GM12892 (cell line): ENCODE data around the gene PCDHAC2.

Experiments
- DNase-seq: peaks from one replicate; pipeline ENCODE4 v3.0.0; 2011; ENCODE audit not compliant: insufficient read length
- FAIRE-seq: peaks from 2 replicates; lab custom pipeline; 2011; peaks lifted over from hg19 to GRCh38; lab: Jason Lieb, UNC
- POLR2A ChIP-seq: IDR thresholded peaks from 2 replicates; pipeline ENCODE4 v1.6.1; 2011; ENCODE audit warnings: low read depth, low read length, control low read depth
- POLR2AphosphoS5 ChIP-seq: IDR thresholded peaks from 2 replicates; pipeline ENCODE4 v1.6.1; 2011; ENCODE audit warnings: low read depth, low read length, control low read depth
- TAF1 ChIP-seq: IDR thresholded peaks from 2 replicates; pipeline ENCODE4 v1.6.1; 2011; ENCODE audit warnings: low read depth, mild to moderate bottlenecking, control low read depth, low read length, borderline replicate concordance

PCDHAC2 gene

DNA sequence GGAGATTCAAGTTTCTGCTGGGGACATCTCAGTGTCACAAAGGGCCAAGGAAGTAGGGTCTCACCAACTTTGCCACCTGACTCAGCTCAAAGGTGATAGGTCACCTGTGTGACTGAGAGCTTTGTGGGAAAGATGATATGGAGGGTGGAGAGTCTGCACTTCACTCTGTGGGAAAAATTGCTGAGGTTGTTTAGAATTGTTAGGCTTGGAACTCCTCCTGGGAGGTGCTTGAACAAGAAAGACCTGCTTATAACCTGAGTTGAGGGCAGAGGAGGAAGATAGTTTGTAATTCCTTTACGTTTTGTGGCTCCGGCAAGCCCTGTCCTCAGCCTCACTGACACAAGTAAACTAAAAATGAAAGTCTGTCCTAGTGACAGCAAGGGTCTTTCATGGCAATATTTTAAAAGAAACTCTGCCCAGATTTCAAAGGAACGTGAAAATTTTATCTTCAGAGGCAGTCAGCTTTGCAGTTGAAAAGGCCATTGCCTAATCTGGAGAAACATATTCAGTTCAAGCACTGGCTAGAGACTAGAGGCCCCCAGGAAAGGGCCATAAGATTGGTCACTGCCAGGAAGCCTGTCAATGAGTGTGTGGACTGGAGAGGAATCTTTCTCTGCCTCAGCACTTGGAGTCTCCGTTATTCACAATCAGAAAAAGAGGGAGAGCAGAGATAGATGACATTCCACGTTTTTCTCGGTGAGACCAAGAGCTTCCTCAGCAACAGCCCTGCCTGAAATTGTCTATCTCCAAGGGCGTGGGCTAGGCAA, 23.2 kb downstream of the PCDHAC2 start:
- FAIRE-seq (no peak), DNase-seq (no peak)
- TF ChIP-seq TAF1 = no peak
- TF ChIP-seq POLR2A = no peak
- no peak for TF ChIP-seq POLR2AphosphoS5

DNA sequence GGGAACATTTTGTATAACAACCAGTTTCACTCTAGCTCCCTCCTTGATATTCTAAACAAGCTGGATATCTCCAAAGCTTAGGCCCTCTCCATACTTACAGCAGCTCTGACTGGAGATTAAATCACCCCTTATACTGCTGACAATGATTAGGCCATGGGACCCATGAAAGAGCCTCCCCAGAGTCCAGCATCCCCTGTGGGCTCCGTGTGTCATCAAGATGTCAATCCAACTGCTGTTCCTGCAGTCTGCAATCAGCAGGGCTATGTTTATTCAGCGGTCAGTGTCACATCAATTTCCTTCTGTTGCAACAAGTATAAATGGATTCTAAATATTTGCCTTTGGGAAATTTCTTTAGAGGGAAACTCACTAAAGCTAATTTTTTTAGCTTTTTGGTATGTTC, 26.6 kb downstream of the PCDHAC2 start:
- no peak for DNase-seq
- FAIRE-seq = no peak
- TF ChIP-seq POLR2A (no peak), TAF1 (no peak), POLR2AphosphoS5 (no peak)

GRCh38 chr5:140996060-140996459, 29.8 kb downstream of the PCDHAC2 start:
- TF ChIP-seq TAF1 (no peak), POLR2AphosphoS5 (no peak)
- DNase-seq (no peak), FAIRE-seq (no peak)

GRCh38 chr5:140998921-140999410, 32.7 kb downstream of the PCDHAC2 start:
- DNase-seq (no peak), FAIRE-seq (no peak)
- TF ChIP-seq TAF1 = no peak
- no peak for TF ChIP-seq POLR2A
- TF ChIP-seq POLR2AphosphoS5 = no peak

- no peak for TF ChIP-seq POLR2AphosphoS5
- TF ChIP-seq TAF1 = no peak
- TF ChIP-seq POLR2A = no peak
- DNase-seq = no peak
- no peak for FAIRE-seq
These were observed 35.2 kb downstream of the PCDHAC2 start for GRCh38 chr5:141001446-141001843.

DNA sequence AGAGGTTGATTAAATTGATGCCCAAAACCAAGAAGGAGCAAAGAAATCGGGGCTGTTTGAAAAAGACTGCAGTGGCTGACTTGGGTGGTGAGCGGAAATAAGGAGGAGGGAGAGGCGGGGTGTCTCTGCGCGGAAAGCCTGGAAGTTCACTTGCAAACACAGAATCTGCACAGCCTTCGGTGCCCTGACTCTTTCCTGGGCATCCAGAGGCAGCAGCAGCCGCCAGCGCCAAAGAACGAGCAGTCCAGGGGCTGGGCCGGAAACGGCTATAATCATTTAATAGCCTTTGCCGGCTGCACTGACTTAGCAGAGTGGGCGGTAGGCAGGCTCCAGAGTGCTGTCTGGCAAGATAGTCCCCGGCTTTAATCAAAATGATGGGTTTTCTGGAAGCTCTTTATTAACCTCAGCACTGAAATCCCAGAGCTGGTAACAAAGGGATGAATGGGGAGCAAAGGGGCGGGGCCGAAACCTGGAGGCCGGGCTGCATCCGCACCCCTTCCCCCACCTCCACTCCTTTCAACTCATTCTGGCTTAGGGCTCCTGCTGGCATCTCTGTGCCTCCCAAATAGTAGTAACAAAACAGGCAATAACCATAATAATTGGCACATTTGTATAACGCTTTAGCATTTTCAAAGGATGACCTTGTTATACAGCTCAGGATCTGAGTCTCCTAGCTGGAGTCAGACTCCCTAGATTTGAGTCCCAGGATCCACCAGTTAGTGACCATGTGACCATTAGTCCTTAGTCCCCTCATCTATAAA, 35.7 kb downstream of the PCDHAC2 start:
- FAIRE-seq (no peak), DNase-seq (no peak)
- TF ChIP-seq POLR2A (no peak), POLR2AphosphoS5 (no peak), TAF1 (no peak)

- DNase-seq (no peak), FAIRE-seq (no peak)
These were observed 36.3 kb downstream of the PCDHAC2 start for GRCh38 chr5:141002605-141002965.

DNA sequence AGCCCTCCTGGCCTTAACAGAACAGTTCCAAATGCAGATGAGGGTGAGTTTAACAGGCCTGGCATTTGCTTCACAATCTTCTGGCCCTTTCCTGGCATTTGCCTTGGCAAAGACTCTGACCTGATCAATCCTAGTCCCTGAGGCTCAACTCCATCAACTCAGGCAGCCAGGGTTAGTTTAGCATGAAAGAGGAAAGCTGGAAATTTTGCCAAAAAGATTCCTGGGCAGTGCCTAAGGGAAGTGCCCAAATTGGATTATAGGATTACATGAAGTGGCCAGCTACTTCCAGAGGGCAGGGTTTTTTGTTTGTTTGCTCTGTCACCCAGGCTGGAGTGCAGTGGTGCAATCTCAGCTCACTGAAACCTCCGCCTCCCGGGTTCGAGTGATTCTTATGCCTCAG, 36.8 kb downstream of the PCDHAC2 start:
- no peak for TF ChIP-seq TAF1
- TF ChIP-seq POLR2AphosphoS5 = no peak
- TF ChIP-seq POLR2A = no peak
- DNase-seq (no peak), FAIRE-seq (no peak)

More at GRCh38 chr5:141002605-141002965, 36.3 kb downstream of the PCDHAC2 start:
- TF ChIP-seq POLR2A (no peak), POLR2AphosphoS5 (no peak), TAF1 (no peak)

- no peak for DNase-seq
- FAIRE-seq = no peak
- TF ChIP-seq TAF1 = no peak
- no peak for TF ChIP-seq POLR2AphosphoS5
- no peak for TF ChIP-seq POLR2A
These were observed 37.7 kb downstream of the PCDHAC2 start for GRCh38 chr5:141003791-141004611.

- DNase-seq (no peak), FAIRE-seq (no peak)
- TF ChIP-seq POLR2A (no peak), TAF1 (no peak), POLR2AphosphoS5 (no peak)
These were observed 41.5 kb downstream of the PCDHAC2 start for GRCh38 chr5:141007791-141008190.

- TF ChIP-seq POLR2AphosphoS5 = no peak
- no peak for TF ChIP-seq POLR2A
- TF ChIP-seq TAF1 = no peak
- FAIRE-seq (no peak), DNase-seq (no peak)
These were observed 43.9 kb downstream of the PCDHAC2 start for GRCh38 chr5:141010047-141010793.
